K562 (cell line): ENCODE measurements around the gene SLC25A42. TPM values are rescaled to one million over a fixed set of nuclear protein-coding genes. Genes with fewer than 3 reads are reported as not detected.

Source experiments
- AFF1 ChIP-seq, 2 experiments: fragments of 450-650 bp; IDR thresholded peaks; 2 replicates each; pipeline ENCODE4 v1.6.1; 2018; ENCODE audit warnings: mild to moderate bottlenecking in 2 of 2, low read depth in 1 of 2; ENCODE audit not compliant: partially characterized antibody in 2 of 2
- BCLAF1 ChIP-seq, 2 experiments: fragments of 450-650 bp in 1 of 2; IDR thresholded peaks; 2 replicates each; pipeline ENCODE4 v1.6.1; 2011 to 2017; ENCODE audit warnings: low read depth in 2 of 2, antibody characterized with exemption in 1 of 2, borderline replicate concordance in 1 of 2, low read length in 1 of 2, mild to moderate bottlenecking in 1 of 2, mixed read lengths in 1 of 2; ENCODE audit not compliant: control insufficient read depth in 1 of 2
- BHLHE40 ChIP-seq: IDR thresholded peaks from 2 replicates; pipeline ENCODE4 v1.6.1; 2011; ENCODE audit warnings: low read length, improper control_type of control experiment
- CEBPB ChIP-seq: fragments of 450-650 bp; IDR thresholded peaks from 2 replicates; pipeline ENCODE4 v1.6.1; 2016; ENCODE audit warnings: missing genetic modification characterization, missing compliant biosample characterization
- CREB5 ChIP-seq: fragments of 250-450 bp; sonication (Bioruptor Pico); IDR thresholded peaks from 2 replicates; pipeline ENCODE4 v1.5.0; 2020; ENCODE audit warnings: mild to moderate bottlenecking
- CSDE1 ChIP-seq, 2 experiments: fragments of 450-650 bp; IDR thresholded peaks; 2 replicates each; pipeline ENCODE4 v1.6.1; 2016; ENCODE audit warnings: mild to moderate bottlenecking in 1 of 2
- FOS ChIP-seq: IDR thresholded peaks from 3 replicates; pipeline ENCODE4 v1.6.1; 2011; ENCODE audit not compliant: insufficient read length; ENCODE audit errors: extremely low read depth
- KLF16 ChIP-seq: IDR thresholded peaks from 2 replicates; pipeline ENCODE4 v1.6.1; 2016; ENCODE audit warnings: antibody characterized with exemption
- NR3C1 ChIP-seq: sonication (generic); formaldehyde crosslinking; IDR thresholded peaks from 2 replicates; pipeline ENCODE4 v1.8.1; 2022; ENCODE audit warnings: missing genetic modification reagents
- SIX5 ChIP-seq, 2 experiments: IDR thresholded peaks; 2 replicates each; pipeline ENCODE4 v1.6.1; 2011; ENCODE audit warnings: low read length in 2 of 2, borderline replicate concordance in 1 of 2, low read depth in 1 of 2, mild to moderate bottlenecking in 1 of 2, moderate library complexity in 1 of 2; ENCODE audit not compliant: insufficient read depth in 1 of 2
- SUPT5H ChIP-seq: fragments of 450-650 bp; IDR thresholded peaks from 2 replicates; pipeline ENCODE4 v1.6.1; 2016
- TFAP4 ChIP-seq: sonication (generic); formaldehyde crosslinking; IDR thresholded peaks from 2 replicates; pipeline ENCODE4 v1.8.0; 2022; ENCODE audit warnings: missing genetic modification reagents, mild to moderate bottlenecking, moderate library complexity, borderline replicate concordance
- ZNF239 ChIP-seq: fragments of 250-450 bp; sonication (Bioruptor Pico); IDR thresholded peaks from 2 replicates; pipeline ENCODE4 v1.4.0; 2020; ENCODE audit warnings: mild to moderate bottlenecking
- ZNF354B ChIP-seq: fragments of 250-450 bp; sonication (Bioruptor Pico); IDR thresholded peaks from 2 replicates; pipeline ENCODE4 v1.4.0; 2020
- ZNF639 ChIP-seq, 2 experiments: fragments of 200-800 bp in 1 of 2; sonication (Bioruptor generic) in 1 of 2; sonication (generic) in 1 of 2; formaldehyde crosslinking in 1 of 2; IDR thresholded peaks in 1 of 2; conservative IDR thresholded peaks in 1 of 2; 2 replicates each; pipeline versions ENCODE4 v1.5.0 to v1.6.1; 2016 to 2020; ENCODE audit warnings: missing compliant biosample characterization in 1 of 2, missing genetic modification characterization in 1 of 2, missing genetic modification reagents in 1 of 2
- polyA plus RNA-seq, 8 experiments: library from polyadenylated mRNA; depleted of rRNA in 4 of 8; stranded (reverse) in 5 of 8; unstranded in 3 of 8; fragments of >200 nt; fragmentation: Nextera tagmentation in 2 of 8; fragmentation: Illumina TruSeq in 1 of 8; extraction: Ambion mirVana in 2 of 8; extraction: Trizol in 1 of 8; gene quantifications; 2 replicates each; pipeline versions ENCODE4 v1.2.1 to v1.2.3, GENCODE V29; 2011 to 2014; ENCODE audit warnings: inconsistent platforms in 1 of 8, missing spikeins in 1 of 8
- total RNA-seq, 7 experiments: library from RNA; depleted of rRNA in 6 of 7; stranded (reverse); fragments of >200 nt in 6 of 7; fragmentation: Illumina TruSeq in 2 of 7; extraction: Trizol in 2 of 7; gene quantifications; 2 replicates each; pipeline versions ENCODE4 v1.2.1 to v1.2.3, GENCODE V29; 2011 to 2021; ENCODE audit warnings: low replicate concordance in 1 of 7

The SLC25A42 gene
- total and polyA plus RNA-seq, 9 of the 15 experiments (the other 6 are each of a cell fraction or from before 2014, with no cell fraction given): 0.59 to 32.2 (median 14.1) TPM

GRCh38 chr19:19033426-19034203 is 30.2 kb upstream of the SLC25A42 start, which contains the start of the genes ARMC6 and SUGP2 (continued):
- TF ChIP-seq AFF1 (IDR thresholded peaks at IDR 0.05; ENCODE audit: low read depth in 1 of 2, partially characterized antibody in 2 of 2): peak; percentile 39 to 57
- no peak for TF ChIP-seq SIX5 (IDR thresholded peaks at IDR 0.05; ENCODE audit: borderline replicate concordance in 1 of 2, insufficient read depth in 1 of 2, low read depth in 1 of 2, low read length in 2 of 2)
- TF ChIP-seq CEBPB: peak; percentile 97
- TF ChIP-seq TFAP4 (CRISPR knock-in tag): peak; percentile 87
- TF ChIP-seq SUPT5H: peak; percentile 54
- peak; percentile 70 for TF ChIP-seq KLF16
- TF ChIP-seq BCLAF1 (IDR thresholded peaks at IDR 0.05; ENCODE audit: borderline replicate concordance in 1 of 2, control insufficient read depth in 1 of 2, low read depth in 2 of 2, low read length in 1 of 2): no peak
- TF ChIP-seq CSDE1 (IDR thresholded peaks at IDR 0.05): no peak
- no peak for TF ChIP-seq ZNF639 (CRISPR knock-in tag; conservative IDR thresholded peaks at IDR 0.05 in 1 of 2, IDR thresholded peaks at IDR 0.05 in 1 of 2)
- no peak for TF ChIP-seq FOS
- no peak for TF ChIP-seq ZNF354B (CRISPR knock-in tag)
- TF ChIP-seq ZNF239: no peak
- no peak for TF ChIP-seq NR3C1 (CRISPR knock-in tag)
- TF ChIP-seq BHLHE40: no peak
- TF ChIP-seq CREB5 (CRISPR knock-in tag): no peak
